Natural killer cell (primary cell): Measurements from ENCODE around the gene LHFPL5. TPM values are rescaled to one million over a fixed set of nuclear protein-coding genes. Genes with fewer than 3 reads are reported as not detected.

ENCODE experiments used
- ATAC-seq, 3 donors: fragments of 150-1000 bp in 2 of 3; fragments of 200-7000 bp in 1 of 3; cut with Tn5 transposase; 1 replicate in 1 of 3; 2 replicates in 2 of 3; pipeline ENCODE4 v1.10.0; 2021; ENCODE audit warnings: mild to moderate bottlenecking in 2 of 3, moderate library complexity in 2 of 3
- DNase-seq, 2 donors: peaks; one replicate each; pipeline versions ENCODE4 v3.0.0 to v3.0.0-alpha.2; 2013 to 2021; ENCODE audit warnings: mixed read lengths in 1 of 2
- H3K27ac ChIP-seq: one replicate; pipeline ENCODE4 v1.5.1; 2013; ENCODE audit warnings: mild to moderate bottlenecking, low read length
- H3K27me3 ChIP-seq: one replicate; pipeline ENCODE4 v1.6.1; 2013; ENCODE audit warnings: low read length; ENCODE audit not compliant: control insufficient read depth, insufficient read depth
- H3K36me3 ChIP-seq: one replicate; pipeline ENCODE4 v1.6.1; 2013; ENCODE audit warnings: low read length; ENCODE audit not compliant: control insufficient read depth, insufficient read depth
- H3K4me1 ChIP-seq: one replicate; pipeline ENCODE4 v1.6.1; 2013; ENCODE audit warnings: low read length; ENCODE audit not compliant: control insufficient read depth, insufficient read depth
- H3K4me3 ChIP-seq: one replicate; pipeline ENCODE4 v1.5.1; 2013; ENCODE audit warnings: low read length
- H3K9me3 ChIP-seq: one replicate; pipeline ENCODE4 v1.6.1; 2013; ENCODE audit warnings: low read length; ENCODE audit not compliant: control insufficient read depth, insufficient read depth
- H3K27ac Mint-ChIP-seq, 2 donors: one replicate each; pipeline ENCODE4 v1.8.0; 2022; ENCODE audit warnings: mild to moderate bottlenecking in 2 of 2, mixed read lengths in 2 of 2, moderate library complexity in 1 of 2
- H3K27me3 Mint-ChIP-seq, 2 donors: one replicate each; pipeline ENCODE4 v1.8.0; 2022; ENCODE audit warnings: low read depth in 2 of 2, mixed read lengths in 2 of 2
- H3K36me3 Mint-ChIP-seq: one replicate; pipeline ENCODE4 v1.8.0; 2022; ENCODE audit warnings: mixed read lengths
- H3K4me1 Mint-ChIP-seq, 2 donors: one replicate each; pipeline ENCODE4 v1.8.0; 2022; ENCODE audit warnings: mixed read lengths in 2 of 2
- H3K4me3 Mint-ChIP-seq: one replicate; pipeline ENCODE4 v1.8.0; 2022; ENCODE audit warnings: mild to moderate bottlenecking, moderate library complexity, mixed read lengths
- H3K9me3 Mint-ChIP-seq, 2 donors: one replicate each; pipeline ENCODE4 v1.8.0; 2022; ENCODE audit warnings: mixed read lengths in 2 of 2
- CTCF ChIP-seq: fragments of 200-600 bp; IDR thresholded peaks from one replicate; pipeline ENCODE4 v1.8.0; 2022; ENCODE audit warnings: antibody characterized with exemption
- WGBS: methylation state at CpG from one replicate; pipeline ENCODE4 v1.1.7; 2013; ENCODE audit warnings: missing lambda C conversion rate; ENCODE audit not compliant: insufficient coverage; 5-methylcytosine and 5-hydroxymethylcytosine counted together
- intact Hi-C: fragments of 100-400 bp; cut with micrococcal nuclease; formaldehyde crosslinking; loops from one replicate; pipeline ENCODE4 v1.14.2; 2022
- total RNA-seq, 4 donors: library from RNA; stranded (reverse); fragments of 120-200 nt in 1 of 4; gene quantifications; one replicate each; pipeline versions ENCODE4 v1.2.3 to v1.2.4, GENCODE V29; 2013 to 2022

Gene LHFPL5
- total RNA-seq, 3 donors from 2014 or later (not counting 1 experiment from before 2014, with no cell fraction given): not detected

- 91% methylated on average over 8 of the region's 8 CpGs for WGBS
- intact Hi-C loops: loop anchor here (1.0 kb wide), 1 partner anchor 11 kb away; no protein-coding TSS in a partner anchor
- H3K4me3 ChIP-seq: no peak overlapping the region
- Mint-ChIP-seq H3K4me3 (no peak overlapping the region), H3K27me3 (peaks cover 11 to 13% of the 10 kb centered on the region in 2 donors), H3K4me1 (no peaks in the 10 kb centered on the region), H3K27ac (no peak overlapping the region), H3K9me3 (no peaks in the 10 kb centered on the region), H3K36me3 (no peaks in the 10 kb centered on the region)
- DNase-seq: no peak
- no peaks in the 10 kb centered on the region for H3K27me3 ChIP-seq
- H3K4me1 ChIP-seq: no peaks in the 10 kb centered on the region
- ATAC-seq: no peak
- H3K27ac ChIP-seq: no peak overlapping the region
- H3K36me3 ChIP-seq: no peaks in the 10 kb centered on the region
- TF ChIP-seq CTCF: no peak
- no peaks in the 10 kb centered on the region for H3K9me3 ChIP-seq
Measured at GRCh38 chr6:35797837-35798526, 7.2 kb upstream of the LHFPL5 start.

- no peaks in the 10 kb centered on the region for H3K4me1 ChIP-seq
- intact Hi-C loops: loop anchor here (1.0 kb wide), 1 partner anchor 11 kb away; no protein-coding TSS in a partner anchor
- WGBS: 82% methylated on average over 4 of the region's 5 CpGs
- H3K9me3 ChIP-seq: no peaks in the 10 kb centered on the region
- no peak for ATAC-seq
- H3K27ac Mint-ChIP-seq: no peak overlapping the region
- no peaks in the 10 kb centered on the region for H3K27me3 ChIP-seq
- TF ChIP-seq CTCF: no peak
- H3K4me1 Mint-ChIP-seq: no peaks in the 10 kb centered on the region
- no peaks in the 10 kb centered on the region for H3K36me3 ChIP-seq
- H3K36me3 Mint-ChIP-seq: no peaks in the 10 kb centered on the region
- H3K27me3 Mint-ChIP-seq: peaks cover 8 to 9% of the 10 kb centered on the region in 2 donors
- no peak for DNase-seq
- no peak overlapping the region for H3K27ac ChIP-seq
- no peaks in the 10 kb centered on the region for H3K9me3 Mint-ChIP-seq
- no peak overlapping the region for H3K4me3 Mint-ChIP-seq
- H3K4me3 ChIP-seq: no peak overlapping the region
Measured at GRCh38 chr6:35798706-35799105, 6.4 kb upstream of the LHFPL5 start.

GRCh38 chr6:35801148-35801547 lies 4.0 kb upstream of the LHFPL5 start:
- Mint-ChIP-seq H3K4me1 (peaks cover 5 to 12% of the 10 kb centered on the region in 2 donors), H3K9me3 (no peaks in the 10 kb centered on the region), H3K27ac (no peak overlapping the region), H3K36me3 (no peaks in the 10 kb centered on the region), H3K4me3 (no peak overlapping the region), H3K27me3 (peaks cover 10% of the 10 kb centered on the region in 2 donors)
- WGBS: 80% methylated on average over 2 of the region's 3 CpGs
- intact Hi-C loops: no loop called here
- no peak for DNase-seq
- ATAC-seq: no peak
- Histone ChIP-seq H3K9me3 (no peaks in the 10 kb centered on the region), H3K27me3 (peaks cover 5% of the 10 kb centered on the region), H3K4me3 (no peak overlapping the region), H3K4me1 (peaks cover 7% of the 10 kb centered on the region), H3K36me3 (no peaks in the 10 kb centered on the region), H3K27ac (no peak overlapping the region)
- TF ChIP-seq CTCF: no peak

- no peak overlapping the region for H3K4me3 ChIP-seq
- no peak for ATAC-seq
- Mint-ChIP-seq H3K27ac (no peak overlapping the region), H3K36me3 (no peaks in the 10 kb centered on the region), H3K9me3 (no peaks in the 10 kb centered on the region), H3K4me1 (peaks cover 5 to 16% of the 10 kb centered on the region in 2 donors), H3K27me3 (peaks cover 23 to 26% of the 10 kb centered on the region in 2 donors), H3K4me3 (no peak overlapping the region)
- no peaks in the 10 kb centered on the region for H3K9me3 ChIP-seq
- TF ChIP-seq CTCF: no peak
- H3K4me1 ChIP-seq: peaks cover 7% of the 10 kb centered on the region
- H3K27me3 ChIP-seq: peaks cover 10% of the 10 kb centered on the region
- H3K36me3 ChIP-seq: no peaks in the 10 kb centered on the region
- H3K27ac ChIP-seq: no peak overlapping the region
- 73% methylated on average over 3 of the region's 3 CpGs for WGBS
- intact Hi-C loops: no loop called here
- DNase-seq: no peak
Measured at GRCh38 chr6:35808688-35809087, 3.5 kb downstream of the LHFPL5 start.
